HT1080 (cell line): ENCODE results near the gene MET. TPM values are rescaled to one million over a fixed set of nuclear protein-coding genes. Genes with fewer than 3 reads are reported as not detected.
"Not testable (repeated sequence)": the region's sequence is repeated elsewhere in the genome, so short reads cannot be mapped to it uniquely, and the experiment has no call there.

Source experiments
- DNase-seq: peaks from one replicate; pipeline ENCODE4 v3.0.0-alpha.2; 2015; ENCODE audit warnings: low read depth
- total RNA-seq: library from RNA; depleted of rRNA; stranded (reverse); fragments of >200 nt; shearing (Covaris generic); gene quantifications from 2 replicates; pipeline ENCODE4 v1.2.3, GENCODE V29; 2014

Gene MET
- total RNA-seq, 1 experiment from 2014 or later = 124 TPM

DNA sequence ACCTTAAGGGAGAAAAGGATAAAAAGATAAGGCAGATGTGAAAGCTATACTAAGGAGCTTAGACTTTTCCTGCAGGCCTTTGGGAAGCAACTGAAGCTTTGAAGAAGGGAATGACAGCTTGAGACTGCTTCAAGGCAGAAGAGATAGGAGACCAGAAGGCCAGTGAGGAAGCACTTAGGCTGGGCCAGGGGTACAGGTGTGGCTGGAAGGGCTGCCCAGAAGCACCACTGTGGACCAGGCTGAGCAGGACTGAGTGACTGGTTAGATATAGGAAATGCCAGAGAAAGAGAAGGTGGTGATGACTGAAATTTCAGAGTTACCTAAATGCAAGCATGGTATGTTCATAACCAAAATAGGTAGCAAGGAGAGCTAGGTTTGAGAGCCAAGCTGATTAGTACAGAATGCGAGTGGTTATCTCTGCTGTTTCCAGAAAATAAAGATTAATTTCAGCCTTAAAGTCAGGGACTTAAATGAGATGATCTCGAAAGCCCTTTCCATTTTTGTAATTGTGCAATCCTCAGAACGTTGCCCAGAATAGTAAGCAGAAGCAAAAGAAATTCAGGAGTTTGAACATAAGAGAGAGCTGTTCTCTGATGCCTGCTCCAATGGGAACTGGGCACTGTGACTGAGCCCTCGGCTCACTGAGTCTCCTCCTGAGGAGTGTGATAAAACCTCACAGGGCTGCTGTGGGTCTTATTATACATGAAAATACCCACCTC is 54.9 kb downstream of the MET start:
- no peak for DNase-seq

DNA sequence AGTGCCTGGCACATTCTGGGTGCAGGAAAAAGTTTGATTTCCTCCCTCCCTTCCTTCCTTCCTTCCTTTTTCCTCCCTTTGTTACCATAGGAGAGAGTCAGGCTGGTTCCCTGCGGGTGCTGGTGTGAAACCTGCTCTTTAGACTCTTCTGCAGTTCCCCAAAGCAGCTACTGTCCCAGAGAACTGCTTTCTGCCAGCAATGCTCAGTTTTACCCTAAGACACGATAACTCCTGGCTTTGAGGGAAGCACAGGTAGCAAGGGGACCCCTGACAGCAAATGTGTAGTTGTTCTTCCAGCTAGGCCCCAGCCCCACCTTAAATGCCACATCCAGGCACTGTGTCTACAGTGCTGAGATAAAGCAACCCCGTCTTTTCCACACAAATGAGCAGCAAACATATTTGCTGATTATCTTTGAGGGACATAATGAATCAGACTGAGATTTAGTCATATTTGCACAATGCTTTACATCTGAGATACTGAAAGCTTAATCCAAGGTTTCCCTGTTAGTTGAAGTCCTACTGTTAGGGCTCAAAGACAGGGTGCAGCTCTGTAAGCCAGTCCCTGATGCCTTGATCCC is 55.5 kb downstream of the MET start:
- no peak for DNase-seq

DNA sequence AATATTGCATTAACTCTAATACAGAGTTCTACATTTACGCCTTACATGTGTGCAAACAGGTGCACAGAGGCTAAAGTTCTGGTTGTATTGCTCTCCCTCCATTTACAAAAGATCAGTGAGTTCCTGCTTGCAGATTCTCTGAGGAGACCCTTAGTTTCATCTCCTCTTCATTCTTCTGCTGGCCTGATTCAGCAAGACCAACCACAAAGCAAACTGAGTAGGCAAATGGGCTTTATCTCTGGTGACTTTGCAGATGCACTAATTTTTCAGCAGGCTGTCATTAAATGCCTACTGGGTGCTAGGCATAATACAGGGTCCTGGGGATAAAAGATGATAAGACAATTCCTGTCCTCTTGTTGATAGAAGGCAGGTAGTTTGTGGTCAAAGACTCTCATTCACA is 56.4 kb downstream of the MET start:
- no peak for DNase-seq

DNA sequence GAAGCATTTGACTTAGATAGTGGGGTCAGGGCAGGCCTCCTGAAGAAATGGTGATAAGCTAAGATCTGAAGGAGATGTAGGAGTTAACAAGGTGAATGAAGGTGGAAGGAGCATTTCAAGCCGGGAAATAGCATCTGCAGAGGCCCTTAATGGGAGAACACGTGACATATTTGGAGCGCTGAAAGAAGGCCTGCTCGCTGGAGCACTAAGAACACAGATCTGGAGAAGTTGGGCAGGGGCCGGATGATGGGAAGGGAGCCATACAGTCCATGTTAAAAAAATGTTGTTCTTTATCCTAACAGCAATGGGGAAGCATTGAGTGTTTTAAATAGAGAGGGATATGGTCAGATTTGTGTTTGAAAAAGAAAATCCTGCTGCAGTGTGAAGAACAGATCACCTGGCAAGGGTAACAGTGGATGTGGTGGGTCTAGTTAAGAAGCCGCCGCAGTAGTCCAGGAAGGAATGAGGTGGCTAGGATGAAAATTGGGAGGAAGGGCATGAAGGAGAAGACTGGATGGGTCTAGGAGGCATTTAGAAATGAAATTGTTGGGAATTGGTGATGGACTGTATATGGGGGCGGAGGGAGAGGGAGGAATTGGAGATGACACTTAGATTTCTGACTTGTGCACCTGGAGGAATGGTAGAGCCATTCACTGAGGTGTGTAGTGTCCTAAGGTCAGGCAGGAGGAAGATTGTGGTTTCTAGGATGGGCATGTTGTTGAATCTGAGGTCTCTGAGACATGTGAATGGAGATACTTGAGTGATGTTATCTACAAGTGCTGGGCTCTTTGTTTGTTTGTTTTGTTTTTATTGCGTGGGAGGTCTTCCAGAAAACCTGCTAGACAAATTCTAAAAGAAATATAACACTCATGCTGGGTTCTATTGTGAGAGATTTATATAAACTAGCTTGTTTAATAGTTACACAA is 58.4 kb downstream of the MET start:
- DNase-seq = no peak

DNA sequence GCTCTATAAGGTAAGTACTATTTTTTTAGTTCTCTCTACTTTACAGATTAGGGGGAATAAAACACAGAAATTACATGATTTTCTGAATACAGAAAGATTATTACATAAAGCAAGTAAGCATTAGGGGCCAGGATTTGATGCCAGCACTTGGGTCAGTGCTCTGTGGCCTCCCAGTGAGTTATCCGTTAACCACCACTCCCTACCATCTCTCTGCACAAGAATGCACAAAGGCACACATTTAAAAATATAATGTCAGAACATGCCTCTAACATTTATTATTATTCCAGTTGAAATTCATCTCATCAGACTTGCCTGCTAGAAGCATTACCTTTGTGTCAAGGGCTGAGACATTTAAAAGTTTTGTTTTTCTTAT is 59.0 kb downstream of the MET start:
- no peak for DNase-seq

DNA sequence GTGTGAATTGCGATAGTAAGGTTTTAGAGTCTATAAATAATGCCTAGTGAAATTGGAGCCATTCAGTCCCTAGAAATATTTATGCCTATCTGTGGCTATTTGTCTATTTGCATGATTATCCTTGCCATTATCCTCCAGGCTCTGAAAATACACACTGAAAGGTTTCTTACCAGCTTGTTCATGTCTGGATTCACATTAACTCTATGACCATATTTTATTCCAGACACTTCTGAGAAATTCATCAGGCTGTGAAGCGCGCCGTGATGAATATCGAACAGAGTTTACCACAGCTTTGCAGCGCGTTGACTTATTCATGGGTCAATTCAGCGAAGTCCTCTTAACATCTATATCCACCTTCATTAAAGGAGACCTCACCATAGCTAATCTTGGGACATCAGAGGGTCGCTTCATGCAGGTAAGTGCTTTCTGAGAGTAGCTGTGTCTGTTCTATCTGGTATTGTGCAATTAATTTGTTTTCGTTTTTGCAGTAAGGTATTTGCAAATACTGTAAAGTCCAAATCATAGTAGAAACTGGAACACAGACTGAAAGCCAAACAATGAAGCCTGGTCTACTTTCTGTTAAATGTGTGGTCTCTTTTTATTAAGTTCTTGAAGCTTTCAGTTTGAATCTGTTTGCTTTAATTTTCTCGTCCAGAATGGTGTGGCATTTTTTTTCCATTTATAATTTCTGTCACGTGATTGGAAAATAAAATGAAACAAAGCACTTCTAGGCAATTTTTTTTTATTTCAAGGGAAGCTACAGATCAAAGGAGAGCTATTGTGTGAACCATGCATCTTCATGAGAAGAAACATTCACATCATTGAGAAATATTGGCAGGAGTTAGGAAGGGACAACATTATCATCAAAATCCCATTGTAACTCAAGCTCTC is 59.7 kb downstream of the MET start:
- DNase-seq = no peak

DNA sequence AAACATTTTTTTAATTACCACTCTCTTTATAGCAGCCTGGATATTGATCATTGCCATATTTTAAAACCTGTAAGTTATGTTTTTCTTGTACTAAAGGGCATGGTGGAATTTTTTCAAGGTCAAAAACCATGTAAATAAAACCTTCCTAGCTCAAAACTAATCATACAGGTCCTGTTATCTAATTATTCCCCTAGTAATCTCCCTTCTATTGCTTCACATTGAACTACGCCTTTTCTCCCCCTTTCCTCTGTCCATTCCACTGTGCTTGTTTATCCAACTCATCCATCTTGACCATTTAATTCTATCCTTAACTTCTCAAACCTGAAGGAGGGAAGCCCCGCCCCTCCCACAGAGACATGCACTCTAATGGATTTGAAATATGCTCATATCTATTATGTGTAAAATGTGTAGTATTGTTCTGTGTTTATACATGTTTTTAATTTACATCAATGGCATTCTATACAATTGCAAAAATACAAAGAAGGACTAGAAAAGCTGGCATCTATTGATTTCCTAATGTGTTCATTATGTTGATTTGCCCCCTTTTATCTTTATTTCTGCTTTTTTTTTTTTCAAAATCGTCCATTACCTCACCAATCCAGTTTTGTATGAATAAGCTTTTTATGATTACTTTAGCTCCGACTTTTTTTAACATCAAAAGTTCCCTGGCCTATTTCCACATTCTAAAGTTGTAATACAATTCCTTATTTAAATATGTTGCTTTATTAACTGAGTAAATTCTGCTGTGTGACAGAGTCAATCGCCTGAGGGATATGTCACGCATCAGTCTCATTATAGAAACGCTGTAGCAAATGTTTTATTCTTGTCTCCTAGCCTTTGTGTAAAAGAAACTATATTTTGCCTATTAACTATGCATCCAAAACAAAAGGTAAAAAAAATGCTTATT is 61.0 kb downstream of the MET start:
- DNase-seq = no peak

DNA sequence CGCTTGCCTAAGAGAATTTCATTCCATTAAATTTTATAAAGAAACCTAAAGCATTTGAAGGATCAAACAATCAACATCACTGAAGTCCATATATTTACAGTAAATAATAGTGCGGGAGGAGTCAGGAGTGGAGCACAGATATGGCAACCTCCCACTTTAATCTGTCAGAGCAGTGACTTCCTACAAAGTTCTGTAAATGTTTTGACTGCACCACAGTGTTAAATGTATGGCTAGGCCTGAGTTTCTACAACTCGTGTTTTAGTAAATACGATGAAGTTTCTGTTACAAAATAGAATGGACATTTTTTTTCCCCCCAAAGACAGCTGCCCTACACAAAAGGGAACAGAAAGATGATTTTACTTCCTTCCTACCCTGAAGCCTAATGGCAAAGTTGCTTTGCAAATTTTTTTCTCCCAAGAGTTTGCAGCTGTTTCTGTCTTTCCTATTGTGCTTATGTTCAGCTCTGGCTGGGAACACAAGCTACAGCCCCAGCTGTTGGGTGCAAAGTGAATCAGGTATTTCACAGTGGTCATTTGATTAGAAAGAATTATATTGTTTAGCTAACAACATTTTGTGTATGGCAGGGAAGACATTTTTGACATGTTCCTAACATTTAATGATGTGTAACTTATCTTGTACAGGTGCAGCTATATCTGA is 62.1 kb downstream of the MET start:
- DNase-seq = no peak

DNA sequence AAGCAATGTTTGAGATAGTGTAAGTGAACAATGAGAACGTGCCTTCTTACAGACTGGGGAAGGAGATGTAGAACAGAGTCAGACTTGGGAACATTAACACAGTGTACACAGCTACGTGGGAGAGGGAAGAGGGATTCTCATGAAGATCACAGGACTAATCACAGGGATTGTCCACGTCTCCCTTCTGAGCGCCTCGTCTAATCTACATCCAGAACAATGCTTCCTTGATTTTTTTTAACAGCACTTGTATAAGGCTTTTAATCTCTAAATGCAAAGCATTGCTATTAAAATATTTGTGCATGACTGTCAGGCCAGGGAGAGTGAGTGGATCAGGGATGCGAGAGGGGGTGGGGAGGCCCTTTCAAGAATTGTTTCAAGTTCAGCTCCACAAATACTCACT is 62.7 kb downstream of the MET start:
- DNase-seq = no peak

DNA sequence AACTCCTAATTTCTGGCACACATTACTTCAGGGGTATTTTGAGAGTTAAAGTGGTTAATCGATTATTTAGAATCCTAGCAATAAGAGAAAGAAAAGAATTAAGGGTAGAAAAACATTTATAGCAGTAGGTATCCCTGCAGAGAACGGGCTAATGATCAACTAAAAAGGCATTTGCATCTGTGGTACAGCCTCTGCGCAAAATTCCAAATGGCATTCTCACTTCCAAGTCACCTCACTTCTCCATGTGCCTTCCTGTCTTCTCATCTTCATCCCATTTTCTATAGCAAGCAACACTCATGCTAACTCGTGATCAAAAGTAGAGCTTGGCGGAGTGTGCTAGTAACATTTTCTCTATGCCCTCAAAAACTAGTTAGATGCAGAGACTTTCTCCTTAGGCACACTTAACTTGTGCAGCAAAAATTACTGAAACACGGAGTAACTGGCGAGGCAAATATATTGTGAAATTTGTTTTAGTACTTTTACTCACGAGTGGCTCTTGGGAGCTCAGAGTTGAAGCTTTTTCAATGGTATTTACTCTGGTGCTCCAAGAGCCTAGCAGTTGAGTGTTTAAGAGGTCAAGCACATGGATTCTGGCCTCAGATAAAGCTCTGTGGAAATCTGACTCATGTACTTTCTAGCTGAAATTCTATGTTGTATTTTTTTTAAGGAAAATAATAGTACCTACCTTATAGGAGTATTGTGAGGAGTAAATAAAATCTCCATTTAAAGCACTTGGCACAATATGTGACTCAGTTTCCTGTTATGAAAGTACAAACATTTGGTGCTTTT is 65.1 kb downstream of the MET start:
- DNase-seq = no peak

DNA sequence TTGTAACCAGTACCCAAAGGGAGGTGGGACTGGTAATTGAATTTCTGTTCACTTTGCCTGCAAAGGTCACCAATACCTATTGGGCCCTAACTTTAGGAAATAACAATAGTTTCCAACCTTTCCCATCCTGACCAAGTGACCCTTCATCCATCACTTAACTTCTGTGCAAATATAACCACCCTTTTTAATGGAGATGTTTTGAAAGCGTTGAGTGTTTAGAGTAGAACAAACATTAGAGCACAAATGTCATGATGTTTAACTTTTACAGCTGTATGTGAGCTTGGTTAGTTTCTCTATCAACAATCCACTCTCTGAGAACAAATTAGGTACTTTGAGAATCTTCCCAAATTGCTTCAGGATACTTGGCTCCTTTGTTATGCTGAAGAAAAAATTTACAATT is 66.4 kb downstream of the MET start:
- DNase-seq = no peak

DNA sequence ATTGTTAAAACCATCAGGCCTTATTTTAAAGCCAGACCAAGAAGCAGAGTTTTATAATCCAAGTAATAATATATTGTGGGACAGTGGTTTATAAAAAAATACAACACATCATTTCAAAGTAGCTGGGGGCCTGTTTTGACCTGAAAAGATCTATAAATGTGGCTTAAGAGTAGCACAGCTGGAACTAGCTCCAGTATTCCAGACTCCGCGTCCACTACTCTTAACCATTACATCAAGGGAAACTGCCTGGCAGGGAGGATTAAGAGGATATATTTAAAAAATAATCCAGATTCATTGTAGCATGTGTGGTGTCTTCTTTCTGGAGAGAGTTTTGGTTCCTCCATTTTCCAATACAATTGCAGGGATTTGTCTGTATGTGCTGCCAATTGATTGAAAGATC is 67.3 kb downstream of the MET start:
- no peak for DNase-seq

DNA sequence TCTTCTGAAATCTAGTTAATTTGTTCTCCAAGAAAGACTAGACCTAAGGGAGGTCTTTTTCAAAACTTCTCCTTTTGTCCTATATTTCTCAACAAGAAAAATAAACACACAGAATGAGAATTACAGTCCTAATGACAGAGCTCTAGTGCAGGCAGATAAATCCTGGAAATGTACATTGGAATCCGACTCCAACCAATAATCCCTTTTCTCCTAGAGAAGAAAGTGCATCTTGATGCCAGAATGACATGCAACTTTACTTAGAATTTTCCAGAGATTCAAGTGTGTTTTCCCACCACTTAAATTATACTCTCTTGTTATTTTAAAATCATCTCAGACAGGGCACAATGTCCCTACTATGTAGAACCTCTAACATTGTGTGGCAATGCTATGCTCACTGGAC is 68.2 kb downstream of the MET start:
- DNase-seq = no peak

DNA sequence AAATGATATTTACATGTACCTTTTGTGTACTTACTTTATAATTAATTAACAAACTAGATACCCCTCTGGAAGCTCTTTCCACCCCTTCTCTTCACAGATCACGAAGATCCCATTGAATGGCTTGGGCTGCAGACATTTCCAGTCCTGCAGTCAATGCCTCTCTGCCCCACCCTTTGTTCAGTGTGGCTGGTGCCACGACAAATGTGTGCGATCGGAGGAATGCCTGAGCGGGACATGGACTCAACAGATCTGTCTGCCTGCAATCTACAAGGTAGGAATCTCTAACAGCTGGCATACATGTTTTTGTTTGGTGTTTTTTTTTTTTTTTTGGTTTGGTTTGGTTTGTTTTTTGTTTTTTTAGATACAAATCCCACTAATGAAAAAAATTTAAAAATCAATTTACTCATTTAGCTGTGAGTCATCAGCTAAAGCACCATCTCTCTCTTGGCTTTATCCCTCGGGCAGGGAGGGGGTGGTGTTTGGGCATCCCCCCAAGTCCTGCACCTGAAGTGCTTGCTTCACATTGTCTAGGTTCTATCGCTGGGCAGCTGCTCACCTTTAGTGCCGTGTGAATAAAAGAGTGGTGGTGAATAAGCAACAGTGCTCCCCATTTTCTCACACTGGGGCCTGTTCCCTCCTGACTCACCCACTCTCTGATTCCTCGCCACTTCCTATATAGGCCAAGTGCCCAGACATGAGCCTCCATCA is 68.9 kb downstream of the MET start:
- peak; percentile 15 for DNase-seq

DNA sequence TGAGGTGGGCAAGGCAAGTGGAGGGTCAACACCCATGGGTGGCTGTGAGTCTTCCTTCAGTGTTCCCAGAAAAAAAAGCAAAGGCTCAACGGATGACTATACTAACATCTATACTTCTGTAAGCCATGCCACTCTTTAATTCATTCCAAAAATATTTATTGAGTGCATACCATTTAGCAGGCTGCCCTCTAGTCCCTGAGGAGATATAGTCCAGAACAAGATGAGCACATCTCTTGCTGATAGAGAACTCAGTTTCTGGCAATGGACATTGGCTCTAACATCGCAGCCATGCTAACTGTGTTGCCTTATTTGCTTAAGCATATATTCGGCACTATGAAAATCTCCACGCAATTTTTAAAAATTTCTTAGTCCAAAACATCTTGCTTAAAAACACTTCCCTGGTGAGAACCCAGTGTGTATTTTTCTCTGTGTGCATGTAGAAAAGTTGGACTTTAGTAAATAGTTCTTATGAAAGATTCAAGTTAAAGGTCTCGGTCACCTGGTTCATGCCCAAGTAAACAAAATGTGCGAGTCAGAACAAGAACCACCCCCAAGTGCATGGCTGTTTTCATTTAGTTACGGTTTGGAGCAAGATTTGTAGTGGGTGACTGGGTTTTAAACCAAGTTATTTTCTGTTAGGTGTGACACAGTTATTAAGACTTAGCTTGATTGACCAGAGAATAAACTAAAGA is 69.8 kb downstream of the MET start:
- no peak for DNase-seq

DNA sequence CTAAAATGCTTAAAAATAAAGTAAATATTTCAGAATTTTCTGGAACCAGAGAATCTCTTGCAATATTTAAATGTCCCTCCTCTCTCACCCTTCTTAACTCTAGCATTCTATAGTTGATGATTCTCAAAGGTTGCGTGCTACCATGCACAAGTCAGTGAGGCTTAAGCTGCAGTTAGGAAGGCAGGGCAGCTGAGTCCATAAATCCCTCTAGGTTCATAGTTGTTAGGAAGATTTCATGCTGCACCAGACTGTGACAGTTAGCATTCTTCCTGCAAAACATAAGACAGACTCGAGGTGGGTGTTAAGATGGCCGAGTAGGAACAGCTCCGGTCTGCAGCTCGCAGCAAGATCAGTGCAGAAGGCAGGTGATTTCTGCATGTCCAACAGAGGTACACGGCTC is 70.6 kb downstream of the MET start:
- DNase-seq = no peak

DNA sequence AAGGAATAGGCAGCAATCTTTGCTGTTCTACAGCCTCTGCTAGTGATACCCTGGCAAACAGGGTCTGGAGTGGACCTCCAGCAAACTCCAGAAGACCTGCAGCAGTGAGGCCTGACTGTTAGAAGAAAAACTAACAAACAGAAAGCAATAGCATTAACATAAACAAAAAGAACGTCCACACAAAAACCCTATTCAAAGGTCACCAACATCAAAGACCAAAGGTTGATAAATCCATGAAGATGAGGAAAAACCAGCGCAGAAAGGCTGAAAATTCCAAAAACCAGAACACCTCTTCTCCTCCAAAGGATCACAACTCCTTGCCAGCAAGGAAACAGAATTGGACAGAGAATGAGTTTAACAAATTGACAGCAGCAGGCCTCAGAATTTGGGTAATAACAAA is 71.8 kb downstream of the MET start:
- DNase-seq = not testable (repeated sequence)

DNA sequence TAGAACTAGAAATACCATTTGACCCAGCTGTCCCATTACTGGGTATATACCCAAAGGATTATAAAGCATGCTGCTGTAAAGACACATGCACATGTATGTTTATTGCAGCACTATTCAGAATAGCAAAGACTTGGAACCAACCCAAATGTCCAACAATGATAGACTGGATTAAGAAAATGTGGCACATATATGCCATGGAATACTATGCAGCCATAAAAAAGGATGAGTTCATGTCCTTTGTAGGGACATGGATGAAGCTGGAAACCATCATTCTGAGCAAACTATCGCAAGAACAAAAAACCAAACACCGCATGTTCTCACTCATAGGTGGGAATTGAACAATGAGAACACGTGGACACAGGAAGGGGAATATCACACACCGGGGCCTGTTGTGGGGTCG is 74.4 kb downstream of the MET start:
- not testable (repeated sequence) for DNase-seq
